Activated CD4-positive, CD25-positive, alpha-beta regulatory T cell treated with anti-CD3 and anti-CD28 coated beads, Interleukin-2, amount 50 U/mL, for 16 hours (primary cell): Measurements from ENCODE around the gene KRTAP2-1.
"Not testable (repeated sequence)": the region's sequence is repeated elsewhere in the genome, so short reads cannot be mapped to it uniquely, and the experiment has no call there.

Source experiments
- DNase-seq: peaks from one replicate; pipeline ENCODE4 v3.0.0-alpha.2; 2020; ENCODE audit warnings: low read depth, low spot score

Gene KRTAP2-1

GRCh38 chr17:41057547-41057946 lies 10.4 kb upstream of the KRTAP2-1 start:
- DNase-seq, result no peak

- DNase-seq, result not testable (repeated sequence)
Measured at GRCh38 chr17:41055130-41055529, 8.0 kb upstream of the KRTAP2-1 start, which contains the start of gene KRTAP2-2. Gene KRTAP2-2, minus strand, starts transcription at chr17:41055230. Its CDS starts 19 bp downstream, at chr17:41055211.

GRCh38 chr17:41054556-41054955 lies 7.4 kb upstream of the KRTAP2-1 start:
- DNase-seq, result not testable (repeated sequence)

- DNase-seq, result no peak
Measured at GRCh38 chr17:41054025-41054424, 6.9 kb upstream of the KRTAP2-1 start.

GRCh38 chr17:41052566-41052965 lies 5.5 kb upstream of the KRTAP2-1 start:
- no peak for DNase-seq

- DNase-seq, result no peak
Measured at GRCh38 chr17:41049110-41049509, 2.0 kb upstream of the KRTAP2-1 start.

GRCh38 chr17:41048441-41048840 lies 1.3 kb upstream of the KRTAP2-1 start:
- DNase-seq, result no peak

- no peak for DNase-seq
Measured at GRCh38 chr17:41042953-41043352, 4.2 kb downstream of the KRTAP2-1 start.

GRCh38 chr17:41040783-41041571 lies 6.1 kb downstream of the KRTAP2-1 start, which contains the start of gene KRTAP1-1:
Gene KRTAP1-1, minus strand, starts transcription at chr17:41041450. Its CDS starts 53 bp downstream, at chr17:41041397.
- DNase-seq, result not testable (repeated sequence)

- DNase-seq, result no peak
Measured at GRCh38 chr17:41037853-41038350, 9.2 kb downstream of the KRTAP2-1 start.

GRCh38 chr17:41034346-41034935 lies 12.7 kb downstream of the KRTAP2-1 start, which contains the start of gene KRTAP1-3:
Gene KRTAP1-3, minus strand, starts transcription at chr17:41034874. Its CDS starts 53 bp downstream, at chr17:41034821.
- DNase-seq, result not testable (repeated sequence)

- DNase-seq, result no peak
Measured at GRCh38 chr17:41029633-41030245, 17.4 kb downstream of the KRTAP2-1 start, which contains the start of gene KRTAP1-4. Gene KRTAP1-4, minus strand, starts transcription at chr17:41030195. Its CDS starts 117 bp downstream, at chr17:41030078.

GRCh38 chr17:41026715-41027471 lies 20.2 kb downstream of the KRTAP2-1 start, which contains the start of gene KRTAP1-5:
Gene KRTAP1-5, minus strand, starts transcription at chr17:41027208. Its CDS starts 53 bp downstream, at chr17:41027155.
- no peak for DNase-seq

- no peak for DNase-seq
Measured at GRCh38 chr17:41024697-41025096, 22.4 kb downstream of the KRTAP2-1 start.

GRCh38 chr17:41020336-41020735 lies 26.8 kb downstream of the KRTAP2-1 start:
- no peak for DNase-seq

- no peak for DNase-seq
Measured at GRCh38 chr17:41019415-41019814, 27.7 kb downstream of the KRTAP2-1 start.

GRCh38 chr17:41018541-41018940 lies 28.6 kb downstream of the KRTAP2-1 start:
- DNase-seq, result no peak

- no peak for DNase-seq
Measured at GRCh38 chr17:41016578-41017215, 30.4 kb downstream of the KRTAP2-1 start.

GRCh38 chr17:41015454-41015853 lies 31.7 kb downstream of the KRTAP2-1 start:
- DNase-seq, result no peak

- no peak for DNase-seq
Measured at GRCh38 chr17:41013606-41014005, 33.5 kb downstream of the KRTAP2-1 start.

- no peak for DNase-seq
Measured at GRCh38 chr17:41013181-41013580, 33.9 kb downstream of the KRTAP2-1 start.
